HL-60/S4 treated with retinoic acid at 250 ng/mL for 4 days and 3 days (cell line): ENCODE data around the gene RGS9BP.
"Not testable (repeated sequence)": the region's sequence is repeated elsewhere in the genome, so short reads cannot be mapped to it uniquely, and the experiment has no call there.

Experiments used
- in situ Hi-C: fragments of 300-500 bp; cut with MboI; formaldehyde crosslinking; loops from 2 replicates; pipeline ENCODE4 v1.7.0; 2022; ENCODE audit warnings: low sequenced_read_pairs

Gene RGS9BP, protein sequence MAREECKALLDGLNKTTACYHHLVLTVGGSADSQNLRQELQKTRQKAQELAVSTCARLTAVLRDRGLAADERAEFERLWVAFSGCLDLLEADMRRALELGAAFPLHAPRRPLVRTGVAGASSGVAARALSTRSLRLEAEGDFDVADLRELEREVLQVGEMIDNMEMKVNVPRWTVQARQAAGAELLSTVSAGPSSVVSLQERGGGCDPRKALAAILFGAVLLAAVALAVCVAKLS

DNA sequence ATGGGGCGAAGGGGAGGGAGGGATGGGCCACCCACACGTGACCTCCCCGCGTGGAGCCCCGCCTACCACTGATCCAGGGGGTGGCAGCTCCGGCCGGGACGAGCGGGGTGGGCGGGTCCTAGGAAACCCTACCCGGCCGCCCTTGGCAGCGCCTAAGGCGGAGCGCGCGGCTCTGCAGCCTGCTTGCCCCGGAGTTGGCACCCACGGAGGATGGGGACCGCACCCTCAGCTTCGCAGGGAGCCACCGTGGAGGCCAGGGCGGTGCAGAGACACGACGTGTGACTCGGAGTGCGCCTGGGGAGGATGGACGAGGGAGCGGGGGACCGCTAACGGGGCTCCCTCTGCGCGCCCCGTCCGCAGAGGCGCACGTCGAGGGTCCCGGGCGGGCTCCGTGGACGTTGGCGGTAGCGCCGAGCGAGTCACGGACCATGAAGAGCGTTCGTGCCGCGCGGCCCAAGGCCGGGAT is at the start of gene RGS9BP:
Gene RGS9BP (plus strand): TSS at position 129 of the 466 bp plus-strand sequence. CDS start 416 bp downstream, outside the sequence.
- in situ Hi-C loops, result loop anchor here (25.0 kb wide), 1 partner anchor 437 kb away; no protein-coding TSS in a partner anchor

DNA sequence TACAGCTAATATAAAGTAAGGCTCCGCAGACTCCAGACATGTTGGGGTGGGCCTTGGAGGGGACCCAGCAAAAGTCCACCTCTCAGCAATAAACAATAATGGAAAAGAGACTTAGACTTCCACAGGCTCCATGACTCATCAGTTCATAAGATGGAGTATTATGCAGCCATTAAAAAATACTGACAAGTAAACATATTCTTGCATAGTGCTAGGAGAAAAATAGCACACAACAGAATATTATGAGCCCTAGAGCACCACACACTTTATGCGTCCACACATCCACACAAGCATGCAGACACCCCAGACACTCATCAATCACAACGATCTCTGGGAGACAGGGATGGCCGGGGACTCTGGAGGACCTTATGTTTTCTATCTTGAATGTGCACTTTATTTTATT is 48.7 kb upstream of the RGS9BP start:
- in situ Hi-C loops, result no loop called here

DNA sequence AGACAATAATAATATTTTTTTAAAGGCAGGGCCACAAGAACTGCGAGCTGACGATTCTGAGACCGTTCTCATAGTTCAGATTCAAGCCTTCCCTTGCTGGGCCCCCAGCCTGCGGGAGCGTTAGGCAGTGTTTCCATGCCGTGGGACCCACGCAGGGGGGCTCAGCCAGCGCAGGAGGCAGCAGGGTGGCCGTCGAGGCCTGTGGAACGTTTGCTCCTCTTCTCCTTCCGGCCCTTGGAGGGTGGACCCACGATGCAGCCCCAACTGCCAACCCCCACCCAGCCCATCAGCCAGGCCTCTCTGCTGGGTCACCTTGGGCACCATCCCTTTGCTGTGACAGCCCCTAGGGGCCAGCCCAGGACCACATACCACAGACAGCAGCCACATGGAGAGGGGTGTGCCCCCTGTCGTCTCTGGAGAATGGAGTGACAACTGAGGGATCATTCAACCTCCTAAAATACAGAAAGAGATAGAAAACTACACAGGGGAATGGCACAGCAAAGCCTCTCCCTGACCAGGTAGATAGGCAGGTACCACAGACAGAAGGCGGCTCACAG is 47.9 kb upstream of the RGS9BP start:
- in situ Hi-C loops, result no loop called here

DNA sequence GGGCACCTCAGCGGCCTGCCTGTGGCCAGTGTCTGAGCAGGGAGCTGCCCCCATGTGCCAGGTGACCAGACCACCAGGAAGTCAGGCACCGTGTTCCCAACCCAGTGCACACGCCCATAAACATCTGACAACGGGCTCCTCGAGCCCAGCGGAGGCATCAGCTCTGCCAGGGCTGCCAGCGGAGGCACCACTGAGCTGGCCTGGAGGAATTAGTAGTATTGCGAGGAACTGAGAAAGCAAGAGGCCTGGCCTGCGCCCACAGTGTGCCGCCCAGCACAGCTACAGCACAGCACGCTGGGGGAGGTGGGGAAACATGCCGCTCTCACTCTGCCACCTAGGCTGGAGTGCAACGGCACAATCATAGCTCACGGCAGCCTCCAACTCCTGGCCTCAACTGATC is 45.3 kb upstream of the RGS9BP start:
- in situ Hi-C loops, result no loop called here

DNA sequence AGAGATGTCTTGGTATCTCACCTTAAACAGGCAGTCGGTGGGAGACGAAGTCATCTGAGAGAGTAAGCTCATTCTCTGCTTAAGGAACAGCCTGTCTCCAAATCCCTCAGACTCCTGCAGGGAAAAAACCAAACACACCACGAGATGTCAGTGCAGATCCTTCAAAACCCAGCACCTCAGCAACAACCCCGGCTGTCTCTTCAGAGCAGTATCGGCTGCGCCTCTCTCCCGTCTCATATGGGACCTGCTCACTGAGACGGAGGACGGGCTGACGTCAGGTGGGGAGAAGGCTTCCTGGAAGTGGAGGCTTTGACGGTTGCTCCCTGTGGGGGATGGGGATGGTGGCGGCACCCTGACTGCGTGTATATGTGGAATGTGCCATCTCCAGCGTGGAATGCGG is 44.3 kb upstream of the RGS9BP start:
- in situ Hi-C loops, result no loop called here

DNA sequence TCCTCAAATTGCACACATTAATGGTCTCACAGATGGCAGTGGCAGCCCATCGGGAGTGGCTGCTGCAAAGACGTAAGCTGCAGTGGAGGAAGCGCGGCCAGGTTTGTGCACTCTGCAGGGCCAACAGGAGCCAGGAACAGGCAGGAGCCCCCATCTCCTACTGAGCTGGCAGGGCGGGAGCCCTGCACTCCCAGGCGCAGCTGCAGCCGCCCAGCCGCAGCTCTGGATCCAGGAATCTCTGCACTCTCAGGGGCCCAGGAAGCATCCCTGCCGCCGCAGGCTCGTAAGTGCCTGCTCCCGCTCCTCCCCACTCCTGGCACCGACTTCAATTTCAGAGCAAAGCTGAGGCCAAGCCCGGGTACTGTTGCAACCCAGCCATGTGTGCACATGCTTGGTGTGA is 38.2 kb upstream of the RGS9BP start:
- in situ Hi-C loops, result no loop called here

DNA sequence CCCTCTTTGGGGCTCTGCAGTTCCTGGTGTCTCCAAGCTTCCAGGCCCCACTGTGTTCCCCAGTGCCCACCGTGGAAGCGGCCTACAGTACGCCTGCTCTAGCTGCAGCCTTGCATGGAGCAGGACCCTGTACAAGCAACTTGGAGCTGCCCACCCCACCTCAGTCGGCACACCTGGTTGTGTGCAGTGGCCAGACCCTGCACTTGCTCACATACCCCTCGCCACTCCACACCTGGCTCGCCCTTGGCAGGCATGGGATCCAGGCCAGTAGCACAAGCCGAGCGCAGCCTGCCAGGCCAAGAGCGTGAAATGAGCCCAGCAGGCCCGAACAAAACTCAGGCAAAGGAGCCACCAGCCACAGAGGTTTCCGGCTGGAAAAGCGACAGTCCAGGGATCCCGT is 37.0 kb upstream of the RGS9BP start:
- in situ Hi-C loops, result no loop called here

DNA sequence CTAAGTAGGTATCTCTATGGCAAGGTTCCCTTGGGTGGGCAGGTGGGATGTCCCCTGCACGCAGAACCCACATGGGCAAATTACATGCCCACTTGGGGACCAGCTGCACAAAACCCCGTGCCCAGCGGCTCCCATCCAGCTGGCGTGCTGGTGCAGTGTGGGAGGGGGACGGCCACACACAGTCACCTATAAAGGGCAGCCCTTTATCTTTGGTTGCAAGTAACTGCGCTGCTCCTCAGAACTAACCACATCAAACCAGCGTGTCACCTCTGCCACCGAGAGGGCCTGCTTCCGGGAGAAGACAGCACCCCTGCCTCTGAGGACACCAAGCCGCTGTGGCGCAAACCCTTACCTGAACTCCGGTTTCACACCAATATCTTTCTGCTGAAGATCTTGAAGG is 32.9 kb upstream of the RGS9BP start:
- in situ Hi-C loops, result no loop called here

DNA sequence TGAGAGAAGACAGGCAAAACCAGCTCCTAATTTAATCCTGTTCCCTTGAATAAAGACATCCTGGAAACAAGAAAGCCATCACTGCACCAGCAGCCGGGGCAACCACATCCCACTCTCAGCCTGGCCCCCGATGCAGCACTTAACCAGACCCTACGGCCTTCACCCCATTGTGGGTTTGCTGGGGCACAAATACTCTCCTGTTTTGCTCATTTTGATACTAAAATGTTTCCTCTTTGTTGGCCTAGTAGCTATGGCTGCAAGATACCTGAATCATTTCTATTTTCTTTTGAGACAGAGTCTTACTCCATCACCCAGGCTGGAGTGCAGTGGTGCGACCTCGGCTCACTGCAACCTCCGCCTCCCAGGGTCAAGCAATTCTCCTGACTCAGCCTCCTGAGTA is 29.1 kb upstream of the RGS9BP start:
- in situ Hi-C loops, result no loop called here

DNA sequence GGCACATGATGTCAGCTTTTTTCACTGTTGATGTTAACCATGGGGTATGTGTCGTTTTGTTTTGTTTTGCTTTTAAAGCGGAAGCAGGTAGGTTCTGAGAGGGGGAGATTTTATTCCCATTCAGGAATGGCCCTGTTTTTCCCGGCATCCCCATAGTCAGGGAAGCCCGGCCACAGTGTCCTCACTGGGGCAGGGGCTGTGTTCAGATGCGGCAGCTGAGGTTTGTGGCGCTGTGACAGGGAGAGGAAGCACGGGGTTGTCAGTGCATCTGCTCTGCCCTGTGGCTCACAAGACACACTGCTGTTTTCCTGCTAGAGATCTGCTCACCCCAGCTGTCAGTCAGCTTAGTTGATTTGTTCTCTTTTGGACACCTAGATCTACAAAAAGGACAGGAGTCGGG is 28.3 kb upstream of the RGS9BP start:
- in situ Hi-C loops, result no loop called here

DNA sequence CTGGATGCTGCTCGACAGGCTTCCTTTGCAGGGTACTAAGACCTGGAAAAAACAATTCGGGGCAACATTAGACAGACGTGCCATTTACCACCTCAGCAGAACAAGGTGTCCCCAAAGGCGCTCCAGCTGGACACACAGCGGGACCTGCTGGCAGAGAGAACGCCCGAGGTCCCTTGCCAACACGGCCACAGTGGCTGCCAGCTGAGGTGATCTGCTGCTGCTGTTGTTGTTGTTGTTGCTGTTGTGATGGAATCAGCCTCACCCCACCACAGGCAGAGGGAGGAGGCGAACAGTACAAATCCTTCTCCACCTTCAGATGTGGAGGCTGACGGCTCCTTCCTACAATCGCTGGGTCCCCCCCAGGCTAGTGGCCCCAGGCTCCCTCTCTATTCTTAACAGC is 25.9 kb upstream of the RGS9BP start:
- in situ Hi-C loops, result no loop called here

DNA sequence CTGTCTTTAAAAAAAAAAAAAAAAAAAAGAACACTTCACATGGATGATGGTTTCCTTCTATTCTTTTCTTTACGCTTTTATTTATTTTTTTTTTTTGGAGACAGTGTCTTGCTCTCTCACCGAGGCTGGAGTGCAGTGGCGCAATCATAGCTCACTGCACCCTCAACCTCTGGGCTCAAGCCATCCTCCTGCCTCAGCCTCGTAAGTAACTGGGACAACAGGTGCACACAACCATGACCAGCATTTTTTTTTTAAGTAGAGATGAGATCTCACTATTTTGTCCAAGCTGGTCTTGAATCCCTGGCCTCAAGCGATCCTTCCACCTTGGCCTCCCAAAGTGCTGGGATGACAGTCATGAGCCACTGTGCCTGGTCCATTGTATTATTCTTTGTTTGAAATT is 25.0 kb upstream of the RGS9BP start:
- in situ Hi-C loops, result no loop called here

DNA sequence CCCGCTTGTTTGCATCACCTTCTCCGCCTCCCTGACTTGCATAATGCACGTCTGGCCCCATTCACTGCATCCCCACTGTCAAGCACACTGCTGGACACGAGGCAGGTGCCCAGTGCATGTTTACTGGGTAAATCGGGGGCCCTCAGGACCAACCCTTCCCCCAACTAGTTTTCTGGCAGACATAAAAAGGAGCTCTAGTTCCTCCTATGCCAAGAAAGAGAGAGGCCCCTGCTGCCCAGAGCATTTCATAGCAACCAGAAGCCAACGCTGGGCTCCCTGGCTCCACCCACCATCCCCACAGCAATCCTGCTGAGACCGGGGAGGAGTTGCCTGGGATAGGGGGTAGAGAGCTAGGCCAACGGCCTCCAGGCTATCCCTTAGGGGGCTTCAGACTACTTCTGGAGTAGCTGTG is 23.9 kb upstream of the RGS9BP start:
- in situ Hi-C loops, result no loop called here

DNA sequence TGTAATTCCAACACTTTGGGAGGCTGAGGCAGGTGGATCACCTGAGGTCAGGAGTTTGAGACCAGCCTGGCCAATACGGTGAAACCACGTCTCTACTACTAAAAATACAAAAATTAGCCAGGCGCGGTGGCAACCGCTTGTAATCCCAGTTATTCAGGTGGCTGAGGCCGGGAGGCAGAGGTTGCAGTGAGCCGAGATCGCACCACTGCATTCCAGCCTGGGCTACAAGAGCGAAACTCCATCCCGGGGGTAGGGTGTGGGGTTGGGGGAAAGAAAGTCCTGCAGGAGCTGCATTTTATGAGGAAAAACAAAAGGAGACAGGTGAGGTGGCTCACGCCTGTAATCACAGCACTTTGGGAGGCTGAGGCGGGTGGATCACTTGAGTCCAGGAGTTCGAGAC is 23.3 kb upstream of the RGS9BP start:
- in situ Hi-C loops, result not testable (repeated sequence)

DNA sequence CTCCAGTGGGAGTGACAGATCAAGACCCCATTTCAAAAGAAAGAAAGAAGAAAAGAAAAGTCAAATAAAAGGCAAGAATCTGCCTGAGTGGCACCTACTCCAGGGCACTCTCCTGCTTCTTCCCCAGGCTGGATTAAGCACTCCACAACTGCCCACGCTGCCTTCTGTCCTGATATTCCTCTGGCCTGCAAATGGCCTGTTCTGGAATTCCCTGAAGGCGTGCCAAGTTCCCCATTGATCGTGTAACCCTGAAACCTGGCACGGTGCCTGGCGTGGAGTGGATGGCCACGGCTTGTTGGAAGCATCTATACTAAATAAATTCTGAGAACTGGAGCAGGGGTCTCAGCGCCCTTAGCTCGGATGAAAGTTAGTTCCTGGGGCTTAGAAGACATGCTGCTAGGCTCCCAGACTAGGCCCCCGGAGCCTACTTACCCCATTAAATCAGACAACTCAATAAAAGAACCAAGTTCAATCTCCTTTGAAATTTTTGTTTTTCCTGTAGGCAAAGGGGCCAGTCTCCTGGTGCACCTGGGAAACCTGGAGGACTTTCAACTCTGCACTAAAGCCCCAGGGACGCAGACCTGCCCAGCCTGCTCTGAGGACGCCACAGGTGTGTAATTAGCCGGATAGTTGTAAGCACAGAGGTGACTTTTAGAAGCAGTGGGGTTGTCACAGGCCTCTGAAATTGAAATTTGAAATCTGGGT is 22.6 kb upstream of the RGS9BP start:
- in situ Hi-C loops, result no loop called here

DNA sequence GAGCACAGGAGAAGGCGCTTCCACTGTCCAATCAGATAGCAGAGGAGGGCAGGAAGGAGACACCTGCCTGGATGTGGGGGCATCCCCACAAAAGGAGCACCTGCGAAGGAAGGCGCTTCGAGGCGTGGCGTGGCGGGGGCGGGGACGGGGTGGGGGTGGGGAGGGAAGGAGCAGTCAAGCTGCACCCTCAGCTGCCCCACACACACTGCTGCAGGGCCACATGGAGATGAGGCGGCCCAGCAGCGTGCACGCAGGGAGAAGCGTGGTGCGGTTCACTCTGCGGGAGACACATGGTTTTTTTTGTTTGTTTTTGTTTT is 22.1 kb upstream of the RGS9BP start:
- in situ Hi-C loops, result no loop called here

DNA sequence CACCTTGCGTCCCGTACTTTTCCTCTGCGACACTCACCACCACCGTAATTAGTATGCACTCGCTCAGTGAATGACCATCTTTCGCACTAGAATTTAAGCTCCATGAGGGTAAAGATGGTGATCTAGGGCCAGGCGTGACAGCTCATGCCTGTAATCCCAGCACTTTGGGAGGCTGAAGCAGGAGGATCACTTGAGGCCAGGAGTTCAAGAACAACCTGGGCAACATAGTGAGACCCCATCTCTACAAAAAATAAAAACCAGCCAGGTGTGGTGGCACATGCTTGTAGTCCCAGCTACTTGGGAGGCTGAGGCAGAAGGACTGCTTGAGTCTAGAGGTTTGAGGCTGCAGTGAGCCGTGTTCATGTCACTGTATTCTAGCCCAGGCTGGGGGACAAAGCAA is 19.3 kb upstream of the RGS9BP start:
- in situ Hi-C loops, result not testable (repeated sequence)

DNA sequence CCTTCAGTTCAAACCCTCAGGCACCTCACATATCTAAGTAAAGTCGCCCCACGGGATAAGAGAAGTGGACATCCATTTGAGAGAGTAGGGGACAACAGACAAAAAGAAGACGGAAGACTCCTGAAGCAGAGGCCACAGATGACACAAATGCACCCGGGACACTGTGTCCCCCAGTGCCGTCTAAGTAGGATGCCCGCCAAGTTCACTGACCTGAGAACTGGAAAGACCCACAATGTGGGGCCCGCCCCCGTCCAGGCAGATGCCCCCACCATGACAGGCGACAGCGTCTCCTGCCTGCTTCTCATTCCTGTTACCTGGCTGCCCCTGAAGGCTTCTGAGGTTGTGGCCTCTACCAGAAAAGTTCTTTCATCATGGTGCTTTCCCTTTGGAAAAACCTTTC is 17.6 kb upstream of the RGS9BP start:
- in situ Hi-C loops, result no loop called here

DNA sequence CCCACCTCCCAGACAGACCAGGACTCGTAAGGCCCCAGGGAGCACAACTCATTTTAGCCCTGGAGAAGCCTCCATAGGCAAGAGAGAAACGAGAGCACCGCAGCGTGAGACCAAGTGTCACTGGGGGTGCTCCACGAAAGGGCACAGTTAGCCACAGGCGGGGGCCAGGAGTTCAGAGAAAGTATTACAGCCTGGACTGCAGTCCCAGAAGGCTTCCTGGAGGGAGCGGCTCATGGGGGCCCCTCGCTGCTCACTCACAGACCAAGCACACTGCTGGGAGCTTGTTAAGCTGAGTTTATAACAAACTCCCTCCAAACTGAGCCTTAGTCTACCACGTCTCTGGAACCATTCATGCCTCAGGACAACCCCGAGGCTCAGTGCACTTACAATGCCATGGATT is 17.1 kb upstream of the RGS9BP start:
- in situ Hi-C loops, result no loop called here

DNA sequence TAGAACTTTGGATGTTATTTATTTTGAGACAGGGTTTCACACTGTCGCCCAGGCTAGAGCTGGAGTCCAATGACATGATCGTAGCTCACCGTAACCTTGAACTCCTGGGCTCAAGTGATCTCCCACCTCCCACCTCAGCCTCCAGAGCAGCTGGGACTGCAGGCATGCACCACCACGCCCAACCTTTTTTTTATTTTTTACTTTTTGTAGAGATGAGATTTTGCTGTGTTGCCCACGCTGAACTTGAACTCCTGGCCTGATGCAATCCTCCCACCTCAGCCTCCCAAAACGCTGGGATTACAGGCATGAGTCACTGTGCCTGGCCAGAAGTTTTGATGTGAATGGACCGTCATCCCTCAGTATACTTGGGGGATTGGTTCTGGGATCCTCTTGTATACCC is 14.3 kb upstream of the RGS9BP start:
- in situ Hi-C loops, result no loop called here

DNA sequence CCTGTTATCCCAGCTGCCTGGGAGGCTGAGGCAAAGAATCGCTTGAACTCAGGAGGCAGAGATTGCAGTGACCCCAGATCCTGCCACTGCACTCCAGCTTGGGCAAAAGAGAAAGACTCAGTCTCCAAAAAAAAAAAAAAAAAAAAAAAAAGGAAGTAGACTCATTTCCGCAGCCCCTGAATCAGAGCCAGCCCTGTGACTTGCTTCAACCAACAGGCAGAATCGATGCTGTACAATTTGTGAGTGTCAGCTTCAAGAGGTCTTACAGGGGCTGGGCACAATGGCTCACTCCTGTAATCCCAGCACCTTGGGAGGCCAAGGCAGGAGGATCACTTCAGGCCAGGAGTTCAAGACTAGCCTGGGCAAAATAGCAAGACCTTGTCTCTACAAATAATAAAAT is 13.5 kb upstream of the RGS9BP start:
- in situ Hi-C loops, result no loop called here

DNA sequence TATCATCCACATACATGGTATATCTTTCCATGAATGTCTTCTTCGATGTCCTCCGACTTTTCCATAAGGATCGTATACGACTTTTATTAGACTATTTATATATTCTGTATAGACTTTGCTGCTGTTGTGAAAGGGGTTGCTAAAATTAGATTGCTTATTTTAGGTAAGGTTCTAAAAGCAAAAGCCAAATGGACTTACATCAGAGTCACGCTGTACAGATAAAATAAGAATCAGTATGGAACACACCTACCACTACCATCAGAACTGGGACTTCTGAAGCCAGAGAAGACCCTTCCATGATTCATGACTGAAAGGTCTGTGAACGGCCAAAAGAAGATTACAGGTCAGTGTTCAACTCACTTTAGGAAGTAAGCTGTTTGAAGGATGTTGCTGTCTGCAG is 9.6 kb upstream of the RGS9BP start:
- in situ Hi-C loops, result no loop called here

DNA sequence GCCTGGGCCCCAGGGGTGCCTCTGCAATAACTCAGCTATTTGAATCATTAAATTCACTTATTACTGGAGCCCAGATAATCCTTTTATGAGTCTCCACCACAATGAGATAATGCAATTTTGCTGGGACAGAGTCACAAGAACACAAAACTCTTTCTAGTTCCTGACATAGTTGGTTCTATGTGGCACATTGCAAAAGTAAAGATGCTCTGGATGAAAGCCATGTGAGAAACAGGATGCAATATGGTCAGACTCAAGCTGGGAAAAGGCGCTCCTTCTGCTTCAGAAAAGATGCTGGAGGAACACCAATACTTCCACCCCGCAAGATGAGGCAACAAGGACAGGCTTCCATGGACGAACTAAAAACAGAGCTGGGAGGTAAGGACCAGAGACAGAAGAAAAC is 6.3 kb upstream of the RGS9BP start:
- in situ Hi-C loops, result no loop called here
